NCI-H128 (cell line): ENCODE results near the gene EYA2.
"Not testable (repeated sequence)": the region's sequence is repeated elsewhere in the genome, so short reads cannot be mapped to it uniquely, and the experiment has no call there.

Source experiments
- DNase-seq: peaks from one replicate; lab custom pipeline; 2025; ENCODE audit not compliant: unreplicated experiment; lab: John Stamatoyannopoulos, UW

The EYA2 gene

DNA sequence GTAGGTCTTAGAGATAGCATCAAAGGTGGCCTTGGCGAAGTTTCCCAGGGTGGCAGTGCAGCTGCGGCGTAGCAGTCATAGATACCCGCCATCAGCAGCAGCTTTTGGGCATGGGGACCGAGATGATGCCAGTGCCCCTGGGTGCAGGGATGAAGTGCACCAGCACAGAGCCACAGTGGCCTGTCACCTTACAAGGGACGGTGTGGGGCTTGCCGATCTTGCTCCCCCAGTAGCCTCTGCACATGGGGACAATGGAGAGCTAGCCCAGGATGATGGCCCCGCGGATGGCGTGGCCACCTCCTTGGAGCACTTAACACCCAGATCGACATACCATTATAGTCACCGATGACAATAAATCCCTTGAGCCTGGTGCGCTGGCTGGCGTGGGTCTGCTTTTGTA lies 266.3 kb downstream of the EYA2 start:
- DNase-seq, result no peak

DNA sequence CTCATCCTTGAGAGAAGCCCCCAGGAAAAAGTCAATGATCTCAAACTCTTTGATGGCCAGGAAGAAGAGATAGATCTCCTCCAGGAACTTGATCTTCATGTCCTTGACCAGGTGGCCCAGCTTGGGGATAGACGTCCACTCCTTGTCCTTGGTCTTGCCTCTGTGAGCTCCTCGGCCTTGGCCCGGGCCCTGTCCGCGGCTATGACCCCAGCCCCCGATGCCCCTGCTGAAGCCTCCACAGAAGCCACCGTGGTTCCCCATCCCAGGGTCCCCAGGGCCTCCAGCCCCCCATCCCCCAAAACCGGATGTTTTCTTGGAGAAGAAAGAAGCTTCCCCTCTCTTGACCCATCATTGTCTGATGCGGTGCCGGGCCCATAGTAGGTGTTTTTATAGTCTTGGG lies 266.8 kb downstream of the EYA2 start:
- DNase-seq, result no peak

DNA sequence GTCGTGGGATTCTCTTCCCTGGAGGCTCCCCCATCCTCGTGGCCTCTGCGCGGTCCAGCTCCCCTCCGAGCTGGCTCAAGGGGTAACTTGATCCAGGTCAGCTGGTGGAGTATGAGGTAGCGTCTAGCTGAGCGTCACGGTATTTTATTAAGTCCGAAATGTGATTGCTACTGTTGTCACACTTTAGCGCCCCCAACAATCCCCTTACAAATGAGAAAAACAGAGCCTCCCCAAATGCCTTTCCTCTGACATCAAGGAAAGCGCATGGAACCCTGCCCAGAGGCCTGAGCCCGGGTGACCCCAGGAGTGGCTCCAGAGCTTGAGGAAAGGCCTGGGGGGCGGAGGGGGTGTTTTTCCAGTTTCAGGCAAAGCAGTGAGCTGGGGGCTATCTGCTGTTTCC lies 269.5 kb downstream of the EYA2 start:
- no peak for DNase-seq

DNA sequence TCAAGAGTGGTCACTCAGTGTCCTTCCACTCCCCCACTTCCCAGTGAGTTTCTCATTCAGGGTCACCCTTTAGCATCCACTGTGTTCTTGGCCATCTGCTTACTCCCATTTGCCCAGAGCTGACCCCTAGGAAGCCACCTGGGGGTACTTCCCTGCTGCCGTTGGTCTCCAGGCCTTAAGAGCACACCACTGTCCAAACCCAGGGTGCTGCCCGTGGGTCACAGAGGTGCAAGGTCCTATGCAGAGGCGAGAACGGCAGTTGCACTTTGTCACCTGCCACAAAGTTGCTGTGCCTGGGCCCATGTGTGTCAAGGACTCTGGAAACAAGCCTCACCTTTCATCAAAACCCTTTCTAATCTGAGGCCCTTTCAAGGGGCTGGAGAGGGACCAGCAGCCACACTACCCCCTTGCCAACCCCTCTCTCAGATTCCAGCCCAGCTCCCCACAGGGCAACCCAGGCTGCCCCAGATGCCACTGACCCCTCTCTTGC lies 270.8 kb downstream of the EYA2 start:
- no peak for DNase-seq

DNA sequence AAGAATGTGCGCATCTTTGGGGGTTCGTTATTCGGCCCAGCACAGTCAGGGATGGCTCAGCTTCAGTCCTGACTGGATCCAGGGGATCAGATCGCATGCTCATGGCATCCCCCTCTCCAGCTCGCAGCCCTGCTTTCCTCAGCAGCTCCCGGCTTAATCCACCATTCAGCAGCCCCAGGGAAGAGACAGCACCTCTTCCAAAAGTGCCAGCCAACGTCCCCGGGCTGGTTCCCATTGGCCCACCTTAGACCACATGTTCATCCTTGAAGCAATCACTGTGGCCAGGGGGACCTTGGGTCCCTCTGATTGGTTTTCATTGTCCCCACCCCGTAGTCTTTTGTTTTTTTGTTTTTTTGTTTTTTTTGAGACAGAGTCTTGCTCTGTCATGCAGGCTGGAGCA lies 273.2 kb downstream of the EYA2 start:
- no peak for DNase-seq

DNA sequence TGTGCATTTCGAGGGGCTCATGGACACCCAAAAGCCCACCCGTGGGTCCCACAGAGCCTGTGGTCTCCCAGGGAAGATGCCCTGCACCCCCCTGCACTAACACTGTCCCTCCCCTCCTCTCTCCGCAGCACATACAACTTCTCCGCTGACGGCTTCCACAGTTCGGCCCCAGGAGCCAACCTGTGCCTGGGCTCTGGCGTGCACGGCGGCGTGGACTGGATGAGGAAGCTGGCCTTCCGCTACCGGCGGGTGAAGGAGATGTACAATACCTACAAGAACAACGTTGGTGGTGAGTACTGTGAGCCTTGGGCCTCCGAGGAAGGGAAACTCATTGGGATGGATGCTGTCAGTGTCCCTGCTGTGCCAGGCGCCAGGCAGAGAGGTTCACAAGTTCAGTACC lies 277.9 kb downstream of the EYA2 start:
- no peak for DNase-seq

DNA sequence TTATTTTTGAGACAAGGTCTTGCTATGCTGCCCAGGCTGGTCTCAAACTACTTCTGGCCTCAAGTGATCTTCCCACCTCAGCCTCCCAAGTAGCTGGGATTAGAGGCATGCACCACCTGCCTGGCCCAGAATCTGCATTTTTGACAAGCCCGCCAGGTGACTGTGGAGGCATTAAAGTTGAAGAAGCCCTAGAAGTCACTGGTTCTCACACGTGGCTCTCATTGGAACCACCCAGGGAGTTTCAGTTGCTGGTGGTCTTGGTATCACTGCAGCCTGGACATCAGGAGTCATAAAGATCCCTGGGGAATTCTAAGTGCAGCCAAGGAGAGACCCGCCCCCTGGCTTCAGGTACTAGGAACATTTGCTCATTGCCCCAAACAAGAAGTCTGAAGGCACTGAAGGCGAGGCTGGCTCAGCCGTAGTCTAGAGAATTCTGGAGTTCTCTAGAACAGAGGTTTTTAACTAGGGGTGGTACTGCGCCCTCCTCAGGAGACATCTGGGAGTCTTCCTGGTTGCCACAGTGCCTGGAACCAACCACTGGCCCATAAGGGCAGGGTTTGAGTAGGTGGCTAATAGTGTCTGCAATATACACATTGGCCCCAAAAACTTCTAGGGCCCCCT lies 279.1 kb downstream of the EYA2 start:
- DNase-seq, result no peak

DNA sequence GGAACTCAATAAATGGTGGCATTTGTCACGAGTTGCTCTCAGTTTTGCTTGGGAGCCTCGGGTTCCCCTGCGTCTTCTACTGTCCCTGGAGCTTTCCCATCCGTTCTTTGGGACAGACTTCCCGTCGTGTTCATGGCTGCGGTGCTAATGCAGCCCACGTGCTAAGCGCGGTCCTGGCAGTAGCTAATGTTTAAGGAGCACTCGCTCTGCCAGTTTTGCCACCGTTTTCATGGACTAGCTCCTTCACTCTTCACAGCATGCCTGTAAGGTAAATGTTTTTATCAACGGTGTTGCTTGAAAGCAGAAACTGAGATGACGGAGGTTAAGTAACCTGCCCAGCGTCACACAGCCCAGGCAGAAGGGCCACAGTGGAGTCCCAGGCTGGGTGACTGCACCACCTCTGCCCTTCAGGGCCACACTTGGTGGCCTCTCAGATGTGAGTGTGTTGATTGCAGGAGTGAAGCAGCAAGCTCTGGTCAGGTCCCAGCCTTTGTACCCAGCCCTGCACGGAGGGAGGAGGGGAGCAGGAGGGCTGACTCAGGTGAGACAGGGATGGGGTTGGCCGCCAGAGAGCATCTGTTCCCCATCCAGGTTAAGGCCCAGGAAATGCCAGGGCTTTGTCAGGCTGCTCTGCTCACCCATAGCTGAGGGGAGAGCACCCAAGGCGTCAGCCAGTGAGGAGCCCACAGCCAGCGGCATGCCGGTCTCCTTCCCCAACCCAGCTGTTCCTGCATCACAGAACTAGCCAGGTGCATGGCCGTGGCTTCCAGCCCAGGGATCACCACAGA lies 280.0 kb downstream of the EYA2 start:
- DNase-seq, result no peak

DNA sequence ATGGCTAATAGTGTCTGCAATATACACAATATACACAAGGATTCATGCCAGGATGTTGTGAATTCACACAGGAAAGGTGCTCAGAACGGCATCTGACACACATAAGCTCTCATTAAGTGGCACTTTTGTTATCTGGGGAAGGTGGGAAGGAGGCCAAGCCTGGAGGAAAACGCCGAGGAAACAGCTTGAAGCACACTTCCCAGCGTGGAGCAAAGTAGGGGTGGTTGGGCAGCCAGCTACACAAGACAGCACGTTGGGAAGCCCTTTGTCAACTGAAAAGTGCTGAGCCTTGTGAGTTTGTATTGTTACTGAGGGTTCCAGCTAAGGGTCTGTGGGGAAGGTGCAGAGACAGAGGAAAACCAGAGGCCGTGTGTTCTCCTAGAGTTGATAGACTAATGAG lies 280.9 kb downstream of the EYA2 start:
- DNase-seq, result no peak

DNA sequence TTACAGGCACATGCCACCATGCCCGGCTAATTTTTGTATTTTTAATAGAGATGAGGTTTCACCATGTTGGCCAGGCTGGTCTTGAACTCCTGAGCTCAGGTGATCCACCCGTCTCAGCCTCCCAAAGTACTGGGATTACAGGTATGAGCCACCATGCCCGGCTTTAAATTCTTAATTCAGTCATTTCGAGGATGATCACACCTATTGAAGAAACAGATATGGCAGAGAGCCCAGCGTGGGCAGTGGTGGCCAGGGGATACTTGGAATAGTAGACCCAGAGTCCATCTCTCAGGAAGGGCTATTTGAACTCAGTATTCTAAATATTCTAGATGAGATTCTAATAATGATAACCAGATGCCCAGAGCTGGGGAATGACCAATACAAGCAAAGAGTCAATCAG lies 281.6 kb downstream of the EYA2 start:
- not testable (repeated sequence) for DNase-seq

DNA sequence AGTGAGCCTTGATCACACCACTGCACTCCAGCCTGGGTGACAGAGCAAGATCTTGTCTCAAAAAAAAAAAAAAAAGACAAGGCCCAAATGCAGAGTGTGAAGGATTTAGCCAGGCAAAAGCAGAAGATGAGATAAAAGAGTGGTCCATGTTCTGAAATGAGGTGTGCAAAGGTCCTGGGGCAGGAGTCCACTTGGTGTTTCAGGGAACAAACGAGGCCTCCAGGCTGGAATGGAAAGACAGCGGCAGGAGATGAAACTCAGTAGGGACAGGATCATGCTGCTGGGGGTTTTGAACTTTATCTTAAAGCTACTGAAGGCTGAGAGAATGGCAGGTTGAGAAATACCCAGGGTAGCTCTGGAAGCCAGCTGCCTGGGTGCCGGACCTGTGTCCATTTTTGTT lies 283.6 kb downstream of the EYA2 start:
- DNase-seq, result no peak

DNA sequence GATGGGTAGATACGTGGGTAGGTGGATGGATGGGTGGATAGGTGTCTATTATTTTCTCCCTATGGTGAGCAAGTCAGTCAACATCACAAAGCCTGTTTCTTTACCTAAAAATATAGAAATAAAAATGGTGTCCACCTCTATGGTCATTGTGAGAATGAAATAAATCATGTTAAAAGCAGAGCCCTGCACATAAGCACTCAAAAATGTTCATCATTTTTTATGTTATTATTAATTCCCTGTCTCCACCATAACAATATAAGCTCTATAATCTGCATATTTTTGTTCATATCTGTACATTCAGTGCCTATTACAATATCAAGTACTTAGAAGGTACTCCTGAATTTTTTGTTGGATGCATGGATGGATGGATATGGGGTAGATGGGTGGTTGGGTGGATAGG lies 284.2 kb downstream of the EYA2 start:
- no peak for DNase-seq

DNA sequence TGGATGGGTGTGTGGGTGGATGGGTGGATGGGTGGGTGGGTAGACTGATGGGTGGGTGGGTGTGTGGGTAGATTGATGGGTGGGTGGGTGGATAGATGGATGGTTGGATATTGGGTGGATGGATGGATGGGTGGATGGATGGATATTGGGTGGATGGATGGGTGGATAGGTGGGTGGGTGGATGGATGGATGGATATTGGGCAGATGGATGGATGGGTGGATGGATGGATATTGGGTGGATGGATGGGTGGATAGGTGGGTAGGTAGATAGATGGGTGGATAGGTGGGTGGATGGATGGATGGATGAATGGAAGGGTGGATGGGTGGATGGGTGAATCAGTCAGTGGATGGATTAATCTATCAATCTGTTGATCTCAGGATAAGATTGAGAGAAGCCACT lies 284.6 kb downstream of the EYA2 start:
- no peak for DNase-seq

DNA sequence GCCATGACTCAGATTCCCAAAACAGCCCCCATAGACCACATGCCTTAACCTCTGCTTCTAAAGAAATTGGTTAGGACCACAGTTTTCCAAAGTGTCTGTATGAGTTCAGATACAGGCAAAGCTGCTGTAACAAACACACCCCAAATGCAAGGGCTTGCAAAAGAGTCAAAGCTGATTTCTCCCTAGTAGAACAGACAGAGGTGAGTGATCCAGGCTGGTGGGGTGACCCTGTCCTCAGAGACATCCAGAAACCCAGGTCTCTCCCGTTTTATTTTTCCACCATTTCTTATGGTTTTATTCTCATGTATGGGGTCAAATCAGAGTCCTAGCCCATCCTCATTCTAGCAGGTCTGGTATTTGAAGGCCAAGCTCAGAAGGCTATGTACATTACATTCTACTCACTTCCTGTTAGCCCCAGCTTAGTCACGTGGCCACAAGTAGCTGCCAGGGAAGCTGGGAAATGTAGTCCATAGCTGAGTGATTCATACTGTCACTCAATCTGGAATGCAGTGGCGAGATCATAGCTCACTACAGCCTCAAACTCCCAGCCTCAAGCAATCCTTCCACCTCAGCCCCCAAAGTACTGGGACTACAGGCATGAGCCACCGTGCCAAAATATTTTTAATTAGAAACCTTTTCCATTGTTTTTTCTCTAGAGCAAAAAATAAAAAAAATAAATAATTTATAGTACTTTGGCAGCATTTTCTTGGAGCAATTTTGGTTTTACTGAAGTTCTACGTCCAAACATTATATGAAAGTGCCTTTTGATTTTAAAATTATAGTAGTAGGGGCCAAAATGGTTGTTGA lies 286.6 kb downstream of the EYA2 start:
- no peak for DNase-seq

DNA sequence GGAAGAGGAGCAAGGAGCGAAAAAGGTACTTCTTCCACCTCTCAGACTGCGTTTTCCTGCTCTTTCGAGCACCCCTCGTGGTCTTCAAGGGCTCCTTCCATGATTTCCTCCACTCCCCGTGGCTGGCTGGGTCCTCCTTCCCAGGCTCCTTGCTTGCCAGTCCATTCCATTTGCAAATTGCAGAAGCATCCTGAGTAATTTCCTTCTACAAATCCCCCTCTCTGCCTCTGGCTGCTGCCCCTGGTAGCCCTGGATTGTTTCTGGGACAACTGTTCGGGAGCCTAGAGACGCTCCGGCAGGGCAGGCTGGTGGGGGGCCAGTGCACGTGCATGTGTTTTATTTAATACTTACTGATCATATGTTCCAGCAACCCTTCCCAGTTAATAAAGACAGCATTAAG lies 288.7 kb downstream of the EYA2 start:
- DNase-seq, result no peak

DNA sequence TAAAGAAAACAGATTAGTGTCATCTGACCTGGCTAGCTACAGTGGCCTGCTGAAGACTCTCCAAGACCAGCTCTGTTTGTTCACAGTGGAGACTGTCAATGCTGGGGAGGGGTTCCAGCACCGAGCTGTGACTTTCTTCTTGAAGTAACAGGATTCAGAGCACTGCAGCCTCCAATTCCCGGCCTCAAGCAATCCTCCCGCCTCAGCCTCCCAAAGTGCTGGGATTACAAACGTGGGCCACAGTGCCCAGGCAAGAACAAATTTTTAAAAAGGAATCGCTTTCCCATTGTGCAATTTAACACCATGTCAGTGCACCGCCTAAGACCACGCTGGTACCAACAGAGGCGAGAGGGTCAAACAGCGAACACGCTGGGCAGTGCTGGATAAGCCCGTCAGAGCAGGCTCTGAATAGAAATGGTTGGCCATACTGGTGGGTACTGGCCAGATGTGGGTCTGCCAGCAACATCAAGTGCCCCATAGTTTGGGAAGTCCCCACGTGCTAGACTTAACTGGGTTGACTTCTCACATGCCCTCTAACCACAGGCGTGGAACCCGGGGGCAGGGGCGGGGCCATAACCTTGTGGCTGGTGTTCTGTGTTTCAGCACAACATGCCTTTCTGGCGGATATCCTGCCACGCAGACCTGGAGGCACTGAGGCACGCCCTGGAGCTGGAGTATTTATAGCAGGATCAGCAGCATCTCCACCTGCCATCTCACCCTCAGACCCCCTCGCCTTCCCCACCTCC lies 293.0 kb downstream of the EYA2 start:
- DNase-seq, result no peak

DNA sequence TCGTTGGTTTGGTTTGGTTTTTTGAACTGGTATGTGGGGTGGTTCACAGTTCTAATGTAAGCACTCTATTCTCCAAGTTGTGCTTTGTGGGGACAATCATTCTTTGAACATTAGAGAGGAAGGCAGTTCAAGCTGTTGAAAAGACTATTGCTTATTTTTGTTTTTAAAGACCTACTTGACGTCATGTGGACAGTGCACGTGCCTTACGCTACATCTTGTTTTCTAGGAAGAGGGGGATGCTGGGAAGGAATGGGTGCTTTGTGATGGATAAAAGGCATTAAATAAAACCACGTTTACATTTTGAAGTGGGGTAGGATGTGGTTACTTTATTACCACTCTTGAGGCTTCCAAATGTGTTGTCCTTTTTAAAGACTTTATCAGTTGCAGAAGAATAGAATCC lies 293.9 kb downstream of the EYA2 start:
- no peak for DNase-seq

DNA sequence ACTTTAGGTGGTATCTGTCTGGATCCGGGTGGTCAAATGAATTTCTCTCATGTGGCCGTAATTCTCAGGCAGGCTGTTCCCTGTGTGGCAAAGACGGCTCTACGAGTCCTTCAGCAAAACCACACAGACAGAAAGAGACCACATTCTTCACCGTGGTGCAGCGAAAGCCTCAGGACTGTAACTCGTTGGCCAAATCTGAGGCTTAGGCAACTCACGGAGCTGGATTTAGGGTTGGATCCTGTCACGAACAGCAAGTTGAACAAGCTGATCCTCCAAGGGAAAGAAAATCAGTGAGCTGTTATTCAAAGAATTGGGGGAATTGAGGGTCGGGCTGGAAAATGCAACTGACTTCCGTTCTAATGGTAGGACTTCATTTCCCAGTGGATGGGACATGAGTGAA lies 294.4 kb downstream of the EYA2 start:
- no peak for DNase-seq

DNA sequence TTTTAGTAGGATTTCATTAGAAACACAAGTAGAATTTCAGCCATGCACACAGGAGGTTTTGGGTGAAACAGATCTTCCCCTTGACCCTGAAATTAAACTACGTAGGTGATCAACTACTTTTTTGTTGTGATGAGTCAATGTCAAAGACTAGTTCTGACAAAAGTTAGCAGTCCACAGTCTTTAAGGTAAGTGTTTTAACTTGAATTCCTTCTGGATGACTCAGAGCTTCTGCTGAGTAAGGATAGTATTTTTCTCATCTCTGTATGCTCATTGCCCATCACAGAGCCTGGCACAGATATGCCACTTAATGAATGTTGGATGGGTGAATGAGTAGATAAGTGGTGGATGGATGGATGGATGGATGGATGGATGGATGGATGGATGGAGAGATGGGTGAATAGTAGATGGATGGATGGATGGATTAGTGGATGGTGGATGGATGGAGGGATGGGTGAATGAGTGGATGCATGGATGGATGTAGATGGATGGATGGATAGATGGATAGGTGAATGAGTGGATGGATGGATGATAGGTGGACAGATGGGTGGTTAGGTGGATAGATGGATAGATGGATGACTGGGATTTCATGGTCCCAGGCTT lies 296.5 kb downstream of the EYA2 start:
- DNase-seq, result no peak

DNA sequence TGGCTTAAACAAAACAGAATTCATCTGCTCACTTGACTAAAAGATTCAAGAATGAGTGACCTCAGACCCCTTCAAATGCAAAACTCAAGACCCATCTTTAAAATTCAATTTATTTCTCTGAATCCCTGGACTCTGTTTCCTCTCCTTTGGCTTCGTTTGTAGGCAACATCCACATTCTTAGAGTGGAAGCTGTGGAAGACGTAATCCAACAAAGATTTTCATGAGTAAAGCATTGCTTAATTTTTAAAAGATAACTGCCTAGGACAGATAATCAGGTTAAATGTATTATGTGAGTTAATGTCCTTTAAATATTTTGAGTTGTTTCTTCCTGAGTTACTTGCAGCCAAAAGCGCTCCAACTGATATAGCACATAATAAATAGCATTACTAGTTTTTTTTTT lies 297.3 kb downstream of the EYA2 start:
- DNase-seq, result no peak

DNA sequence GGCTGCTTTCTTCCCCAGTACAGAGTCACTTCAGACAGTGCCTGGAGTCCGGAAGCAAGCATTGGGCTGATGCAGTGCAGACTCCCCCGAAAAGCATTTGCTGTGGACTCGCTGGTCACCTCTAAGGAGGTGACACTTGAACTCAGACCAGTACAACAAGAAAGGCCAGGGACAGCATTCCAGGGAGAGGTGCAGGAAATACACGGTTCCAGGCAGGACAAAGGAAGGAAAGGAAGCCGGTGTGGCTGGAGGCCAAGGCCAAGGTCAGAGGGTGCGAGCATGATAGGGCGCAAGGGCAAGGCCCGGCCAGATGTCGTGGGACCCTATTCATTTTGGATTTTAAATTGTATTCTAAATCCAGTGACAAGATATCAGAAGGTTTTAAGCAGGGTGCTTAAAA lies 300.9 kb downstream of the EYA2 start:
- DNase-seq, result no peak
